ENCODE measurements around the gene MAGEA2. TPM values are rescaled to one million over a fixed set of nuclear protein-coding genes. Genes with fewer than 3 reads are reported as not detected.
"Not testable (repeated sequence)": the region's sequence is repeated elsewhere in the genome, so short reads cannot be mapped to it uniquely, and the experiment has no call there.

MAGEA2 gene
- total and polyA plus RNA-seq, 8 donors, result not detected

DNA sequence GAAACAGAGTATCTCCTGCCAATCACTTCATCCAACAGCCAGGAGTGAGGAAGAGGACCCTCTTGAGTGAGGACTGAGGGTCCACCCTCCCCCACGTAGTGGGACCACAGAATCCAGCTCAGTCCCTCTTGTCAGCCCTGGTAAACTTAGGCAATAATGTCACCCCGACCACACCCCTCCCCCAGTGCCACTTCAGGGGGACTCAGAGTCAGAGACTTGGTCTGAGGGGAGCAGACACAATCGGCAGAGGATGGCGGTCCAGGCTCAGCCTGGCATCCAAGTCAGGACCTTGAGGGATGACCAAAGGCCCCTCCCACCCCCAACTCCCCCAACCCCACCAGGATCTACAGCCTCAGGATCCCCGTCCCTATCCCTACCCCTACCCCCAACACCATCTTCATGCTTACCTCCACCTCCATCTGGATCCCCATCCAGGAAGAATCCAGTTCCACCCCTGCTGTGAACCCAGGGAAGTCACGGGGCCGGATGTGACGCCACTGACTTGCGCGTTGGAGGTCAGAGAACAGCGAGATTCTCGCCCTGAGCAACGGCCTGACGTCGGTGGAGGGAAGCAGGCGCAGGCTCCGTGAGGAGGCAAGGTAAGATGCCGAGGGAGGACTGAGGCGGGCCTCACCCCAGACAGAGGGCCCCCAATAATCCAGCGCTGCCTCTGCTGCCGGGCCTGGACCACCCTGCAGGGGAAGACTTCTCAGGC lies 20.2 kb downstream of the MAGEA2 start, which contains the start of the genes CSAG1 and MAGEA12:
CSAG1 (minus strand) TSS at position 461 of the 715 bp plus-strand sequence. CDS start 1,261 bp downstream, outside the sequence.
MAGEA12 (plus strand) TSS at position 497 of the 715 bp plus-strand sequence. CDS start 2,405 bp downstream, outside the sequence.
- TF ChIP-seq POLR2AphosphoS5 (IDR thresholded peaks at IDR 0.05) (no peak), CTCF (IDR thresholded peaks at IDR 0.05) (no peak), EP300 (IDR thresholded peaks at IDR 0.05) (no peak), POLR2A (IDR thresholded peaks at IDR 0.05) (no peak)

GRCh38 chrX:152725409-152725808 lies 28.2 kb downstream of the MAGEA2 start:
- intact Hi-C loops (cut with DNase I; ENCODE audit: low total_unique reads), result no loop called here
- no peaks in the 10 kb centered on the region for H3K9me3 ChIP-seq
- H3K27ac ChIP-seq, result no peak overlapping the region
- H3K36me3 ChIP-seq, result no peaks in the 10 kb centered on the region
- DNase-seq, result no peak
- H3K4me1 ChIP-seq, result no peaks in the 10 kb centered on the region
- no peak overlapping the region for H3K4me3 ChIP-seq
- WGBS, 5 donors, result 58 to 73% (median 65%) methylated on average over 6 to 7 of the region's 7 CpGs
- TF ChIP-seq CTCF (IDR thresholded peaks at IDR 0.05) (no peak), EP300 (IDR thresholded peaks at IDR 0.05) (no peak), POLR2AphosphoS5 (IDR thresholded peaks at IDR 0.05) (no peak), POLR2A (IDR thresholded peaks at IDR 0.05) (no peak)
- H3K27me3 ChIP-seq, result peaks cover 0 to 4% (median 0%) of the 10 kb centered on the region in 3 donors

More for the DNA sequence above, 20.2 kb downstream of the MAGEA2 start, which contains the start of the genes CSAG1 and MAGEA12:
- Histone ChIP-seq H3K27me3 (no peaks in the 10 kb centered on the region), H3K4me3 (no peak within 1 kb of the TSS), H3K36me3 (no peaks in the 10 kb centered on the region), H3K4me1 (no peaks in the 10 kb centered on the region), H3K27ac (no peak within 1 kb of the TSS), H3K9me3 (no peaks in the 10 kb centered on the region)
- intact Hi-C loops (cut with DNase I; ENCODE audit: low total_unique reads), result no loop called here
- 75 to 93% (median 83%) methylated on average over 4 to 20 of the region's 21 CpGs for WGBS, 5 donors
- no peak for DNase-seq

- no CpG with 5 or more reads among the region's 35 CpGs for WGBS, 5 donors
- H3K27me3 ChIP-seq; H3K27ac ChIP-seq; H3K4me3 ChIP-seq; H3K36me3 ChIP-seq; DNase-seq; H3K9me3 ChIP-seq; H3K4me1 ChIP-seq; intact Hi-C loops (cut with DNase I; ENCODE audit: low total_unique reads): not testable (repeated sequence)
Observed at GRCh38 chrX:152713815-152714787, 39.5 kb downstream of the MAGEA2 start, which contains the start of gene MAGEA2B. MAGEA2B (plus strand) TSS chrX:152714628; CDS start chrX:152717107, 2,479 bp downstream.

- intact Hi-C loops (cut with DNase I; ENCODE audit: low total_unique reads), result not testable (repeated sequence)
Observed at GRCh38 chrX:152713195-152713594, 40.4 kb downstream of the MAGEA2 start.

DNA sequence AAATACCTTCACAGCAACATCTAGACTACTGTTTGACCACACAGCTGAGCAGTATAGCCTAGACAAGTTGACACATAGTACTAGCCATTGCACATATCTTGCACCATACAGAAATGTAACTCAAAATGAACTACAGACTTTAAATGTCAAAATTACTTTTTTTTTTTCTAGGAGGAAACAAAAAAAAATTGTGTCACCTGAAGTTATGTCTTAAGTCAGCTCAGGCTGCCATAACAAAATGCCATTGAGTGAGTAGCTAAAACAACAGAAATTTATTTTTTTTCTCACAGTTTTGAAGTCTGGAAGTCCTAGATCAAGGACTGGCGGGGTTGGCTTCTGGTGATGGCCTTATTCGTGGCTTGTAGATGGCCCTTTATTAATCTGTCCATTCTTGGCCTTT lies 44.5 kb downstream of the MAGEA2 start, which contains the start of gene CSAG2:
CSAG2 (minus strand) TSS at position 101 of the 400 bp plus-strand sequence. CDS start 161 bp downstream, outside the sequence.
- H3K4me1 ChIP-seq; H3K4me3 ChIP-seq; H3K27ac ChIP-seq; H3K9me3 ChIP-seq; H3K36me3 ChIP-seq; DNase-seq; intact Hi-C loops (cut with DNase I; ENCODE audit: low total_unique reads); H3K27me3 ChIP-seq: not testable (repeated sequence)
- no CpG with 5 or more reads among the region's 2 CpGs for WGBS, 5 donors

More at GRCh38 chrX:152713195-152713594, 40.4 kb downstream of the MAGEA2 start:
- not testable (repeated sequence) for DNase-seq, H3K27me3 ChIP-seq, H3K9me3 ChIP-seq, H3K36me3 ChIP-seq, H3K27ac ChIP-seq, H3K4me1 ChIP-seq, H3K4me3 ChIP-seq
- no CpG with 5 or more reads among the region's 5 CpGs for WGBS, 5 donors

GRCh38 chrX:152706500-152706899 lies 47.1 kb downstream of the MAGEA2 start:
- H3K36me3 ChIP-seq; H3K9me3 ChIP-seq; H3K4me3 ChIP-seq; DNase-seq; H3K4me1 ChIP-seq; H3K27me3 ChIP-seq; H3K27ac ChIP-seq; intact Hi-C loops (cut with DNase I; ENCODE audit: low total_unique reads): not testable (repeated sequence)
- 72 to 79% (median 77%) methylated on average over 2 to 4 of the region's 7 CpGs; no CpG with 5 or more reads in 1 of the 5 donors for WGBS, 5 donors

GRCh38 chrX:152700390-152700789 lies 53.3 kb downstream of the MAGEA2 start:
- H3K4me3 ChIP-seq; H3K4me1 ChIP-seq; H3K27ac ChIP-seq; H3K36me3 ChIP-seq; H3K27me3 ChIP-seq; H3K9me3 ChIP-seq; intact Hi-C loops (cut with DNase I; ENCODE audit: low total_unique reads): not testable (repeated sequence)
- WGBS, 5 donors, result 77 to 97% (median 88%) methylated on average over 3 to 4 of the region's 5 CpGs; no CpG with 5 or more reads in 1 of the 5 donors
- DNase-seq, result peak in 1 of 2 donors; percentile 20

Data from stomach (tissue), 9 donors.